Omental fat pad (tissue), 4 donors: ENCODE results near the gene ALDH1A2. TPM values are rescaled to one million over a fixed set of nuclear protein-coding genes. Genes with fewer than 3 reads are reported as not detected.
A peak's percentile ranks its signal among the peaks of the same experiment; 100 is the strongest.
"Not testable (repeated sequence)": the region's sequence is repeated elsewhere in the genome, so short reads cannot be mapped to it uniquely, and the experiment has no call there.

Experiments
- ATAC-seq: fragments of 150-250 bp; one replicate; pipeline ENCODE4 v1.9.1; 2016; ENCODE audit warnings: mild to moderate bottlenecking, moderate library complexity; ENCODE audit not compliant: low FRiP score
- DNase-seq: peaks from one replicate; pipeline ENCODE4 v3.0.0-alpha.2; 2019; ENCODE audit warnings: low spot score
- total RNA-seq, 4 donors: library from RNA; depleted of rRNA; stranded (reverse); fragments of >200 nt; gene quantifications; one replicate each; pipeline ENCODE4 v1.1.0, GENCODE V29; 2016
- TF ChIP-seq, protein P1 (sequence below), 3 donors: fragments of 450-650 bp; IDR thresholded peaks; one replicate each; pipeline ENCODE4 v1.5.1; 2016 to 2017; ENCODE audit warnings: antibody characterized with exemption in 3 of 3, mild to moderate bottlenecking in 3 of 3, moderate library complexity in 2 of 3

The ALDH1A2 gene
- total RNA-seq, 4 donors from 2014 or later: 16.6 to 172 (median 69.6) TPM

DNA sequence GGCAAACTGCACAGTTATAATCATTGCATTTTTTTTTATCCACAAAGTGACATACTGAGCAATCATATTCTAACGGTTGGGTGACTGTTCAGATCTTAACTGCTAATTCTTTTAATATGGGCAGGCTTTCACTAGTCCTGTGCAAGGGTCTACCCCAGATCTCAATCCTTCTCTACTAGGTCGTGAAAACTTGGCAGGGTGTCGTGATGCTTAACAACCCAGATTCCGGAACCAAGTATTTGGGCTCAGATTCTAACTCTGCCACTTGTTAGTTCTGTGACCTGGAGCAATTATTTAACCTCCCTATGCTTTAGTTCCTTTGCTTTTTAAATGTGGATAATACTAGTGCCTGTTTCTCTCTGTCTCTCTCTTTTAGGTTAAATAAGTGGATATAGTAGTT, 16.4 kb upstream of the ALDH1A2 start:
- TF ChIP-seq, protein P1, sequence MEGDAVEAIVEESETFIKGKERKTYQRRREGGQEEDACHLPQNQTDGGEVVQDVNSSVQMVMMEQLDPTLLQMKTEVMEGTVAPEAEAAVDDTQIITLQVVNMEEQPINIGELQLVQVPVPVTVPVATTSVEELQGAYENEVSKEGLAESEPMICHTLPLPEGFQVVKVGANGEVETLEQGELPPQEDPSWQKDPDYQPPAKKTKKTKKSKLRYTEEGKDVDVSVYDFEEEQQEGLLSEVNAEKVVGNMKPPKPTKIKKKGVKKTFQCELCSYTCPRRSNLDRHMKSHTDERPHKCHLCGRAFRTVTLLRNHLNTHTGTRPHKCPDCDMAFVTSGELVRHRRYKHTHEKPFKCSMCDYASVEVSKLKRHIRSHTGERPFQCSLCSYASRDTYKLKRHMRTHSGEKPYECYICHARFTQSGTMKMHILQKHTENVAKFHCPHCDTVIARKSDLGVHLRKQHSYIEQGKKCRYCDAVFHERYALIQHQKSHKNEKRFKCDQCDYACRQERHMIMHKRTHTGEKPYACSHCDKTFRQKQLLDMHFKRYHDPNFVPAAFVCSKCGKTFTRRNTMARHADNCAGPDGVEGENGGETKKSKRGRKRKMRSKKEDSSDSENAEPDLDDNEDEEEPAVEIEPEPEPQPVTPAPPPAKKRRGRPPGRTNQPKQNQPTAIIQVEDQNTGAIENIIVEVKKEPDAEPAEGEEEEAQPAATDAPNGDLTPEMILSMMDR (IDR thresholded peaks at IDR 0.05): no peak
- DNase-seq (no peak), ATAC-seq (no peak)

DNA sequence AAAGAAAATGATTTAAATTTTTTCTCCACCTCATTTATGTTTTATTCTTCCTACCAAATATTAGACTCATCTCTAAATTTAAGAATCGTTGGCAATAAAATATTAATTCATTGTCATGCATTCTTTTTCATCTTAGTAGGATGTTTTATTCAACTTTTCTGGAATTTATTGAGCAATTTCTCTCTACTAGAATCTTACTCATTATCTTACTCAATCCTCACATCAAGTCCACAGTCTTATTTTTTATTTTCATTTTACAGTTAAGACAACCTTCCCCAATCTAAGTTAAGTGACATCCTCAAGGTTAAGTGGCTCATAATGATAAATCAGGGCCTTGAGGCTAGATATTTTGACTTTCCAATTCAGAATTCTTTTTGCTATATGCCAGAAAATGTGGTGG, 15.9 kb upstream of the ALDH1A2 start:
- DNase-seq (no peak), ATAC-seq (peak; percentile 41)
- TF ChIP-seq, protein P1 (IDR thresholded peaks at IDR 0.05): no peak

DNA sequence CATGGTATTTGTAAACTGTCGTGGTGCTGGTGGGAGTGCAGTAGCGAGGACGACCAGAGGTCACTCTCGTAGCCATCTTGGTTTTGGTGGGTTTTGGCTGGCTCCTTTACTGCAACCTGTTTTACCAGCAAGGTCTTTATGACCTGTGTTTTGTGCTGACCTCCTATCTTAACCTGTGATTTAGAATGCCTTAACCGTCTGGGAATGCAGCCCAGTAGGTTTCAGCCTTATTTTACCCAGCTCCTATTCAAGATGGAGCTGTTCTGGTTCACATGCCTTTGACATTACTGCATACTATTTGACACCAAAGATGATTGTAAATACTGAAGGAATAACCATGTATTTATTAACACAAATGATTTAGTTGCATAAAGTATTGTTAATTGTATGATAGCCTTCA, 15.4 kb upstream of the ALDH1A2 start:
- not testable (repeated sequence) for DNase-seq, ATAC-seq

DNA sequence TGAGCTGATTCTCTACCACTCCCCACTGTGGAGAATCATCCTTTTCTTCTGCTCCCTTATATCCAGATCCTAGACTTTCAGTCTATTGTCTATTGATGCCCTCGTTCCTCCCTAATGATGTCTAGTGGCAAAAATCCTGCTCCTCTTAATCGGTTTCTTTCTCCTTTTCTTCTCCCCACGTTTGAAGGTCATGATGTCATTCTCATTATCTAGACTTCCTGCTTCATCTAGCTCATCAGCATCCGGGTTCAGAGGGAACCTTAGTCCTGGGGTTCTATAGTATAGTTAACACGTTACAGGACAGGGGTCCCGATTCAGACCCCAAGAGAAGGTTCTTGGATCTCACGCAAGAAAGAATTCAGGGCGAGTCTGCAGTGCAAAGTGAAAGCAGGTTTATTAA, 14.9 kb upstream of the ALDH1A2 start:
- no peak for ATAC-seq
- TF ChIP-seq, protein P1 (IDR thresholded peaks at IDR 0.05): no peak
- DNase-seq: no peak

DNA sequence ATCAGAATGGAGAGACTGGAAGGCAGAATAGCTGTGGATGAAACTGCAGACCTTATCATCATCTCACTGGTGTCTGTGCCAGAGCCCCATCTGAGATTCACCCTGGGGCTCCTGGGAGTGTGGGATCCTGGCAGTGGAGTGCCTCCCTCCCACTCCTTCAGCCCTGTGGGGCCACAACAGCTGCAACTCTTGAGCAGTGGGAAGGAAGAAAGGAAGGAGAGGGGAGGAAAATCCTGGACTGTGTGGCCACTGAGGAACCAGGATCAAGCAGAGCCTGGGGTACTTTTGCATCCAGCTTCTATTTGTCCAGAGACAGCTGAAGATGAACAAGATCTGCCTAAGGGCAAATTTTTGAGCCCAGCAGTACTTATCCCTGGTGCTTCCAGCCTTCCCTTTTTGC, 13.1 kb upstream of the ALDH1A2 start:
- TF ChIP-seq, protein P1 (IDR thresholded peaks at IDR 0.05): no peak
- ATAC-seq (no peak), DNase-seq (no peak)

DNA sequence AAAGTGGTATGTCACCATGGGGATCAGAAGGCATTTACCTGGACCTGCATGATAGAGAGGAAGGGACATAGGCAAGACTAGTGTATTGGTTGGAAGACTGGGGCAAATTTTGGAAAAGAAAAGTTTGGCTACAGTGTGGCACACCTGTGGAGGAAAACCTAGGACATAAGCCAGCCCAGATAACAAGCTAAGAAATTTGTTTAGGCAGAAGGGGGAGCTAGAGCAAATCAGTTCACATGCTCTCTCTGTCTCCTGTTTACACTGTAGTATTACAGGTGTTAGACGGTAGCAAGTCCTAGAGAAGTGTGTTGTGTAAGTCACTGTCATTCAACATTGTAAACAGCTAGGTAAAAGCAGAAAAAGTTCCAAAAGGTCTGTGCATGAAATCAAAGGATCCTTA, 11.9 kb upstream of the ALDH1A2 start:
- TF ChIP-seq, protein P1 (IDR thresholded peaks at IDR 0.05): no peak
- DNase-seq (no peak), ATAC-seq (peak; percentile 4)

DNA sequence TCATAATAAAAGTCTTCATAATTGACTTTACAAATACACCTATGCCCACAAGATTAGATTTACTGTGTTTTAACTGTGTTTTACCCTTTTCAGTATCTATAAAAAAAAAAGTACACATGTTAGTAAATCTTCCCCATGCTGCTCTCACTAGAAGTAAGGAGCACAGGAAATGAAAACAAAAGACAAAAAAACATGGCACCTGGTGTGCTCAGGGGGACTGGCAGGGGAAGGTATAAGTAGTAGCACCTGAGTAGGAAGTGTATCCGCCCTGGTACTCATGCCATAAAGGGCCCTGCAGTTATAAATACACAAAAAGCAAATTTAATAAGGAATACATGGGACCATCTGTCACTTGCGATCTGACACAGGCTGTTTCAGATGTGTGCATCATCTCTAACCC, 8.9 kb upstream of the ALDH1A2 start:
- TF ChIP-seq, protein P1 (IDR thresholded peaks at IDR 0.05): no peak
- DNase-seq (no peak), ATAC-seq (no peak)
